Caco-2 (cell line): ENCODE data around the gene ADH1B. TPM values are rescaled to one million over a fixed set of nuclear protein-coding genes. Genes with fewer than 3 reads are reported as not detected.
"Not testable (repeated sequence)": the region's sequence is repeated elsewhere in the genome, so short reads cannot be mapped to it uniquely, and the experiment has no call there.

Experiments
- BruUV-seq: library from RNA; stranded (reverse); fragments of 400-500 nt; replicated peaks from 2 replicates; lab custom pipeline; 2021; lab: Mats Ljungman, UMichigan
- CTCF ChIA-PET: fragments of 300-600 bp; sonication (Branson Sonifier 250); formaldehyde crosslinking; loops from one replicate; lab custom pipeline; 2022; ENCODE audit warnings: antibody characterized with exemption; lab: Charles Lee
- POLR2A ChIA-PET: fragments of 300-600 bp; sonication (Branson Sonifier 250); formaldehyde crosslinking; loops from one replicate; lab custom pipeline; 2022; ENCODE audit warnings: antibody characterized with exemption; lab: Charles Lee
- DNase-seq, 2 experiments: peaks; one replicate each; pipeline versions ENCODE4 v3.0.0 to v3.0.0-alpha.2; 2020 to 2022
- H3K27me3 ChIP-seq: replicated peaks from 2 replicates; pipeline ENCODE4 v1.6.0; 2011; ENCODE audit warnings: low read length; ENCODE audit not compliant: control insufficient read depth, insufficient read depth
- H3K36me3 ChIP-seq: 2 replicates; pipeline ENCODE4 v1.5.1; 2011; ENCODE audit warnings: low read length; ENCODE audit not compliant: control insufficient read depth, insufficient read depth
- H3K4me1 ChIP-seq: fragments of 250-450 bp; sonication (Bioruptor Pico); 2 replicates; pipeline ENCODE4 v1.5.1; 2020; ENCODE audit warnings: mild to moderate bottlenecking
- H3K4me3 ChIP-seq: 2 replicates; pipeline ENCODE4 v1.5.1; 2011; ENCODE audit warnings: low read depth, mild to moderate bottlenecking, control low read depth, low read length
- H3K9me3 ChIP-seq: fragments of 250-450 bp; sonication (Bioruptor Pico); 2 replicates; pipeline ENCODE4 v1.5.1; 2020; ENCODE audit warnings: mild to moderate bottlenecking, moderate library complexity
- H3K27ac Mint-ChIP-seq: one replicate; pipeline ENCODE4 v1.8.0; 2022; ENCODE audit warnings: mixed read lengths; ENCODE audit not compliant: unreplicated experiment
- H3K27me3 Mint-ChIP-seq: one replicate; pipeline ENCODE4 v1.8.0; 2022; ENCODE audit warnings: mixed read lengths; ENCODE audit not compliant: insufficient read depth, unreplicated experiment
- H3K36me3 Mint-ChIP-seq: one replicate; pipeline ENCODE4 v1.8.0; 2022; ENCODE audit warnings: mild to moderate bottlenecking, mixed read lengths; ENCODE audit not compliant: insufficient read depth, unreplicated experiment
- H3K4me1 Mint-ChIP-seq: one replicate; pipeline ENCODE4 v1.8.0; 2022; ENCODE audit warnings: low read depth, mixed read lengths; ENCODE audit not compliant: unreplicated experiment
- H3K4me3 Mint-ChIP-seq: one replicate; pipeline ENCODE4 v1.8.0; 2022; ENCODE audit warnings: mild to moderate bottlenecking, moderate library complexity, mixed read lengths; ENCODE audit not compliant: unreplicated experiment
- H3K9me3 Mint-ChIP-seq: one replicate; pipeline ENCODE4 v1.8.0; 2022; ENCODE audit warnings: mixed read lengths; ENCODE audit not compliant: unreplicated experiment
- CTCF ChIP-seq, 2 experiments: fragments of 200-600 bp in 1 of 2; IDR thresholded peaks; 1 replicate in 1 of 2; 2 replicates in 1 of 2; pipeline versions ENCODE4 v1.5.1 to v1.8.0; 2011 to 2022; ENCODE audit warnings: antibody characterized with exemption in 1 of 2, control low read depth in 1 of 2, inconsistent platforms in 1 of 2, low read depth in 1 of 2, low read length in 1 of 2, mild to moderate bottlenecking in 1 of 2, moderate library complexity in 1 of 2; ENCODE audit not compliant: insufficient read depth in 1 of 2, severe bottlenecking in 1 of 2, unreplicated experiment in 1 of 2
- intact Hi-C: fragments of 100-400 bp; cut with micrococcal nuclease; formaldehyde crosslinking; loops from one replicate; pipeline ENCODE4 v1.10.0; 2022; ENCODE audit not compliant: unreplicated experiment
- total RNA-seq: library from RNA; stranded (reverse); gene quantifications from 2 replicates; pipeline ENCODE4 v1.2.3, GENCODE V29; 2022

Gene ADH1B
- total RNA-seq, 1 experiment from 2014 or later = not detected

GRCh38 chr4:99352602-99353537 lies 31.7 kb upstream of the ADH1B start, which contains the start of gene ADH1C:
TSS of gene ADH1C (minus strand) at chr4:99352746. CDS start at chr4:99352675, 71 bp downstream.
- Histone ChIP-seq H3K27me3 (no peaks in the 10 kb centered on the region), H3K4me3 (no peak within 1 kb of the TSS), H3K4me1 (no peaks in the 10 kb centered on the region), H3K9me3 (no peaks in the 10 kb centered on the region), H3K36me3 (no peaks in the 10 kb centered on the region)
- H3K36me3 Mint-ChIP-seq = no peaks in the 10 kb centered on the region
- no peak within 1 kb of the TSS for H3K27ac Mint-ChIP-seq
- intact Hi-C loops = no loop called here
- ChIA-PET POLR2A (no interaction called here), CTCF (no interaction called here)
- no peak for DNase-seq
- TF ChIP-seq CTCF (IDR thresholded peaks at IDR 0.05; ENCODE audit: insufficient read depth in 1 of 2, low read depth in 1 of 2, low read length in 1 of 2, severe bottlenecking in 1 of 2, unreplicated experiment in 1 of 2) = no peak
- H3K4me1 Mint-ChIP-seq = no peaks in the 10 kb centered on the region
- H3K9me3 Mint-ChIP-seq = peaks cover 10% of the 10 kb centered on the region
- no TSS peak for BruUV-seq
- no peaks in the 10 kb centered on the region for H3K27me3 Mint-ChIP-seq
- no peak within 1 kb of the TSS for H3K4me3 Mint-ChIP-seq

GRCh38 chr4:99351487-99351886 lies 30.3 kb upstream of the ADH1B start:
- H3K4me3 ChIP-seq = no peak overlapping the region
- H3K27me3 ChIP-seq = no peaks in the 10 kb centered on the region
- DNase-seq = no peak
- intact Hi-C loops = no loop called here
- no peak overlapping the region for H3K4me3 Mint-ChIP-seq
- ChIA-PET CTCF (no interaction called here), POLR2A (no interaction called here)
- H3K27ac Mint-ChIP-seq = no peak overlapping the region
- no peaks in the 10 kb centered on the region for H3K36me3 ChIP-seq
- BruUV-seq = no TSS peak
- H3K9me3 ChIP-seq = no peaks in the 10 kb centered on the region
- H3K36me3 Mint-ChIP-seq = no peaks in the 10 kb centered on the region
- TF ChIP-seq CTCF (IDR thresholded peaks at IDR 0.05; ENCODE audit: insufficient read depth in 1 of 2, low read depth in 1 of 2, low read length in 1 of 2, severe bottlenecking in 1 of 2, unreplicated experiment in 1 of 2) = no peak
- H3K9me3 Mint-ChIP-seq = peaks cover 10% of the 10 kb centered on the region
- H3K27me3 Mint-ChIP-seq = no peaks in the 10 kb centered on the region
- H3K4me1 ChIP-seq = no peaks in the 10 kb centered on the region
- no peaks in the 10 kb centered on the region for H3K4me1 Mint-ChIP-seq

GRCh38 chr4:99349338-99349737 lies 28.1 kb upstream of the ADH1B start:
- H3K9me3 Mint-ChIP-seq = peaks cover 7% of the 10 kb centered on the region
- H3K36me3 ChIP-seq = no peaks in the 10 kb centered on the region
- intact Hi-C loops = no loop called here
- no peak for DNase-seq
- no peaks in the 10 kb centered on the region for H3K4me1 ChIP-seq
- POLR2A ChIA-PET = no interaction called here
- no peak overlapping the region for H3K27ac Mint-ChIP-seq
- no peak overlapping the region for H3K4me3 ChIP-seq
- no peaks in the 10 kb centered on the region for H3K9me3 ChIP-seq
- no peaks in the 10 kb centered on the region for H3K4me1 Mint-ChIP-seq
- no peaks in the 10 kb centered on the region for H3K36me3 Mint-ChIP-seq
- H3K4me3 Mint-ChIP-seq = no peak overlapping the region
- no peaks in the 10 kb centered on the region for H3K27me3 Mint-ChIP-seq
- CTCF ChIA-PET = no interaction called here
- TF ChIP-seq CTCF (IDR thresholded peaks at IDR 0.05; ENCODE audit: insufficient read depth in 1 of 2, low read depth in 1 of 2, low read length in 1 of 2, severe bottlenecking in 1 of 2, unreplicated experiment in 1 of 2) = no peak
- H3K27me3 ChIP-seq = no peaks in the 10 kb centered on the region
- BruUV-seq = no TSS peak

- H3K4me1 Mint-ChIP-seq, H3K36me3 Mint-ChIP-seq, H3K9me3 Mint-ChIP-seq, H3K36me3 ChIP-seq, BruUV-seq, H3K4me1 ChIP-seq, DNase-seq, H3K27ac Mint-ChIP-seq, H3K27me3 ChIP-seq, intact Hi-C loops, H3K27me3 Mint-ChIP-seq, CTCF ChIA-PET, H3K4me3 ChIP-seq, H3K9me3 ChIP-seq, POLR2A ChIA-PET, H3K4me3 Mint-ChIP-seq: not testable (repeated sequence)
Measured at GRCh38 chr4:99342624-99343023, 21.4 kb upstream of the ADH1B start.
